Measurements from ENCODE around the gene MOCS3. TPM values are rescaled to one million over a fixed set of nuclear protein-coding genes. Genes with fewer than 3 reads are reported as not detected.
"Not testable (repeated sequence)": the region's sequence is repeated elsewhere in the genome, so short reads cannot be mapped to it uniquely, and the experiment has no call there.

Gene MOCS3
- total RNA-seq, 1 experiment from 2014 or later = 5.5 TPM

DNA sequence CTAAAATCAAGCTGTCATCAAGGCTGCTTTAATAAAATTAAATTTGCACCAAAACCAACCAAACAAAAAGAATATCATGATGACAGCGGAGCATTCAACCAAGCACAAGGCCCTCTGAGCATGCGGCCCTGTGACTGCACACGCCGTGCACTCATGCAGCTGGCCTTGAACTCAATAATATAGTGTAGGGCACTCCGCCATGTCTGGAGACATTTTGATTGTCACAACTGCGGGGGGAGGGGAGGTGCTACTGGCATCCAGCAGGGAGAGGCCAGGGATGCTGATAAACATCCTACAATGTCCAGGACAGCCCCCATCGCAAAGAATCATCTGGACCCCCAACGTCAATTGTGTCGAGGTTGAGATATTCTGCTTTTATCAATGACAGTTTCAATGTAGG is 9.7 kb downstream of the MOCS3 start:
- Histone ChIP-seq H3K79me2 (ENCODE audit: low read length) (no peaks in the 10 kb centered on the region), H2AFZ (ENCODE audit: low read length) (no peak overlapping the region), H3K9me3 (ENCODE audit: low read length) (no peaks in the 10 kb centered on the region), H3K27ac (ENCODE audit: low read length) (no peak overlapping the region), H3K4me1 (ENCODE audit: low read length) (peaks cover 3% of the 10 kb centered on the region), H3K9ac (ENCODE audit: low read length) (no peak overlapping the region), H3K4me2 (ENCODE audit: low read depth, low read length, poor library complexity, severe bottlenecking) (no peak overlapping the region), H3K36me3 (ENCODE audit: insufficient read depth, low read length) (no peaks in the 10 kb centered on the region), H3K27me3 (ENCODE audit: low read length) (no peaks in the 10 kb centered on the region), H3K9me2 (replicated peaks; ENCODE audit: insufficient read depth, low read length) (no peaks in the 10 kb centered on the region), H4K20me1 (ENCODE audit: insufficient read depth, low read depth, low read length) (no peaks in the 10 kb centered on the region), H3K4me3 (ENCODE audit: low read length) (no peak overlapping the region)
- no peak for DNase-seq

DNA sequence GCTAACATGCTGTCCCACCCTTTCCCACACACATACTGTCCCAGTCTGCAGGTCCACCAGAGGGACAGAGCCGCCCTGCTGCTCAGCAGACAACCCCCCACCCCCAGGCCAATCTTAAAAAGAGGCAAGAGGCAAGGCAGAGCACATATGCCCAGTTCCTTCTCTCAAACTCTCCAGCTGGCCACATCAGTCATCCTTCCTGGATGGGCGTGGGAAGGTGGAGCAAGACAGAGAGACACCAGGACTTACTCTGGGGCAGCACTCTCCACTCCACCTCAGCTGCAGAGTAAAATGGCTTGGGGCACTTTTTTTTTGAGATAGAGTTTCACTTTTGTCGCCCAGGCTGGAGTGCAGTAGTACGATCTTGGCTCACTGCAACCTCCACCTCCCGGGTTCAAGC is 10.8 kb downstream of the MOCS3 start:
- DNase-seq = no peak
- H3K9ac ChIP-seq (ENCODE audit: low read length) = no peak overlapping the region
- H3K79me2 ChIP-seq (ENCODE audit: low read length) = no peaks in the 10 kb centered on the region
- no peak overlapping the region for H3K4me3 ChIP-seq (ENCODE audit: low read length)
- H3K9me3 ChIP-seq (ENCODE audit: low read length) = no peaks in the 10 kb centered on the region
- H3K27me3 ChIP-seq (ENCODE audit: low read length) = no peaks in the 10 kb centered on the region
- no peak overlapping the region for H2AFZ ChIP-seq (ENCODE audit: low read length)
- no peak overlapping the region for H3K4me2 ChIP-seq (ENCODE audit: low read depth, low read length, poor library complexity, severe bottlenecking)
- no peak overlapping the region for H3K27ac ChIP-seq (ENCODE audit: low read length)
- no peaks in the 10 kb centered on the region for H4K20me1 ChIP-seq (ENCODE audit: insufficient read depth, low read depth, low read length)
- H3K36me3 ChIP-seq (ENCODE audit: insufficient read depth, low read length) = no peaks in the 10 kb centered on the region
- no peaks in the 10 kb centered on the region for H3K4me1 ChIP-seq (ENCODE audit: low read length)
- no peaks in the 10 kb centered on the region for H3K9me2 ChIP-seq (replicated peaks; ENCODE audit: insufficient read depth, low read length)

DNA sequence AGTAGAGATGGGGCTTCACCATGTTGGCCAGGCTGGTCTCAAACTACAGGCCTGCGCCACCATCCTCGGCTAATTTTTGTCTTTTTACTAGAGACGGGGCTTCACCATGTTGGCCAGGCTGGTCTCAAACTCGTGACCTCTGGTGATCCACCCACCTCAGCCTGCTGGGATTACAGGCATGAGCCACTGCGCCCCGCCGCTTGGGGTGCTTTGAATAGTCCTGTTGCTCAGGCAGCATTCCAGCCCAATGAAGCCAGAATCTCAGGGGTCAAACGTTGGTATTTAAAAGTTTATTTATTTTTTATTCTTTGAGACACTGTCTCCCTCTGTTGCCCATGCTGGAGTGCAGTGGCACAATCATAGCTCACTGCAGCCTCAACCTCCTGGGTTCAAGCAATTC is 11.3 kb downstream of the MOCS3 start:
- Histone ChIP-seq H3K4me2 (ENCODE audit: low read depth, low read length, poor library complexity, severe bottlenecking) (no peak overlapping the region), H3K36me3 (ENCODE audit: insufficient read depth, low read length) (no peaks in the 10 kb centered on the region), H4K20me1 (ENCODE audit: insufficient read depth, low read depth, low read length) (no peaks in the 10 kb centered on the region), H3K9me3 (ENCODE audit: low read length) (no peaks in the 10 kb centered on the region), H3K4me3 (ENCODE audit: low read length) (no peak overlapping the region), H2AFZ (ENCODE audit: low read length) (no peak overlapping the region), H3K27ac (ENCODE audit: low read length) (no peak overlapping the region), H3K4me1 (ENCODE audit: low read length) (no peaks in the 10 kb centered on the region), H3K79me2 (ENCODE audit: low read length) (no peaks in the 10 kb centered on the region), H3K9ac (ENCODE audit: low read length) (no peak overlapping the region), H3K27me3 (ENCODE audit: low read length) (no peaks in the 10 kb centered on the region), H3K9me2 (replicated peaks; ENCODE audit: insufficient read depth, low read length) (no peaks in the 10 kb centered on the region)
- no peak for DNase-seq

- H3K9me2 ChIP-seq (replicated peaks; ENCODE audit: insufficient read depth, low read length) = no peaks in the 10 kb centered on the region
- H3K27me3 ChIP-seq (ENCODE audit: low read length) = no peaks in the 10 kb centered on the region
- DNase-seq = no peak
Observed at GRCh38 chr20:50975701-50976330, 17.2 kb downstream of the MOCS3 start.

DNA sequence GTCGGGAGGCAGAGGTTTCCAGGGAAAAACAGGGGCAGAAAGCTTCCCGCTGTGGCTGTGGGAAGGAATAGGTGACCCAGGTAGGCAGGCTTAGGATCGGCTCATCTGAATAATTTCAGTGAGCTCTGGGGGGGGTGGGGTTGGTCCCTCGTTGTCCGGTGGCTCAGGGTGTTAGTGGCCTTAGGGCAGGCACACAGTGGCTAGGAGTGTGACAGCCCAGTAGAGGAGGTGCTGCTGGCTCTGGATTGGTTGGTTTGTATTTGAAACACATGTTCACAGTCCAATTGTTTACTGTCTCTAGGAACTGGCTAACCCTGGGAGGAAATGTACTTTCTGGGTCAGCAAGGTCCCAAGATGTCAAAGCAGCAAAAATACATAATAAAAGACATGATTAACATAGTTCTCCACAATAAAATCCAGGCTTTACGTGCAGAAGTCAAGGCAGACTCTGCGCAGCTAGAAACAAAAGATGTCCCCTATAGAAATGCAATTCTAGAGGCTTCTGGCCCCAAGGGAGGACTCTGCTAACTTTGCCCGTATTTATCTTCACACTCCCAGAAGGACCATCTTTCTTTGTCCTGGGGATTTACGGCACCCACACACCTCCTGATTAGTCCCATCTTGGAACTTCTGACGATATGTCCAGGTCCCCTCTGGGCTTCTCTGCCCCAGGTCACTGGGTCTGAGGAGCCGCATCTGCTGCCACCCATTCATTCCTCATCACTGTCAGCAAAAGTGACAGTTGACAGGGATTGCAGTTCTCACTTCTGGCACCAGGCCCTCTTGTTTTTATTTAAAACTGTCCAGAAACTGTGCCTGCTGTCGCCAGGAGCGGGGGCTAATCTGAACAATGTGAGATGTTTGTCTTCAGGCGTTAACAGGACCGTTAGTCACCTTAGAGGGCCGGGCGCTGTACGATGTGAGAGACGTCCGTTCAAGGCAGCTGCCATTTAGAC is 18.7 kb downstream of the MOCS3 start:
- Histone ChIP-seq H3K27me3 (ENCODE audit: low read length) (no peaks in the 10 kb centered on the region), H3K9ac (ENCODE audit: low read length) (no peak overlapping the region), H2AFZ (ENCODE audit: low read length) (no peak overlapping the region), H4K20me1 (ENCODE audit: insufficient read depth, low read depth, low read length) (no peaks in the 10 kb centered on the region), H3K9me2 (replicated peaks; ENCODE audit: insufficient read depth, low read length) (no peaks in the 10 kb centered on the region), H3K27ac (ENCODE audit: low read length) (no peak overlapping the region), H3K9me3 (ENCODE audit: low read length) (no peaks in the 10 kb centered on the region), H3K4me1 (ENCODE audit: low read length) (peaks cover 3% of the 10 kb centered on the region; the same call in 1 of the 2 replicates), H3K4me2 (ENCODE audit: low read depth, low read length, poor library complexity, severe bottlenecking) (no peak overlapping the region), H3K4me3 (ENCODE audit: low read length) (no peak overlapping the region), H3K36me3 (ENCODE audit: insufficient read depth, low read length) (no peaks in the 10 kb centered on the region), H3K79me2 (ENCODE audit: low read length) (no peaks in the 10 kb centered on the region)
- DNase-seq = no peak

More at GRCh38 chr20:50975701-50976330, 17.2 kb downstream of the MOCS3 start:
- Histone ChIP-seq H3K4me2 (ENCODE audit: low read depth, low read length, poor library complexity, severe bottlenecking) (no peak overlapping the region), H2AFZ (ENCODE audit: low read length) (no peak overlapping the region), H3K36me3 (ENCODE audit: insufficient read depth, low read length) (no peaks in the 10 kb centered on the region), H3K9me3 (ENCODE audit: low read length) (no peaks in the 10 kb centered on the region), H3K9ac (ENCODE audit: low read length) (no peak overlapping the region), H4K20me1 (ENCODE audit: insufficient read depth, low read depth, low read length) (no peaks in the 10 kb centered on the region), H3K27ac (ENCODE audit: low read length) (no peak overlapping the region), H3K79me2 (ENCODE audit: low read length) (no peaks in the 10 kb centered on the region), H3K4me3 (ENCODE audit: low read length) (no peak overlapping the region), H3K4me1 (ENCODE audit: low read length) (no peaks in the 10 kb centered on the region)

GRCh38 chr20:50978533-50978932 is 19.9 kb downstream of the MOCS3 start:
- not testable (repeated sequence) for H3K9me3 ChIP-seq (ENCODE audit: low read length); DNase-seq; H2AFZ ChIP-seq (ENCODE audit: low read length); H3K27ac ChIP-seq (ENCODE audit: low read length); H3K4me2 ChIP-seq (ENCODE audit: low read depth, low read length, poor library complexity, severe bottlenecking); H3K36me3 ChIP-seq (ENCODE audit: insufficient read depth, low read length); H3K4me3 ChIP-seq (ENCODE audit: low read length); H3K27me3 ChIP-seq (ENCODE audit: low read length); H3K79me2 ChIP-seq (ENCODE audit: low read length); H3K4me1 ChIP-seq (ENCODE audit: low read length); H3K9ac ChIP-seq (ENCODE audit: low read length); H4K20me1 ChIP-seq (ENCODE audit: insufficient read depth, low read depth, low read length); H3K9me2 ChIP-seq (replicated peaks; ENCODE audit: insufficient read depth, low read length)

DNA sequence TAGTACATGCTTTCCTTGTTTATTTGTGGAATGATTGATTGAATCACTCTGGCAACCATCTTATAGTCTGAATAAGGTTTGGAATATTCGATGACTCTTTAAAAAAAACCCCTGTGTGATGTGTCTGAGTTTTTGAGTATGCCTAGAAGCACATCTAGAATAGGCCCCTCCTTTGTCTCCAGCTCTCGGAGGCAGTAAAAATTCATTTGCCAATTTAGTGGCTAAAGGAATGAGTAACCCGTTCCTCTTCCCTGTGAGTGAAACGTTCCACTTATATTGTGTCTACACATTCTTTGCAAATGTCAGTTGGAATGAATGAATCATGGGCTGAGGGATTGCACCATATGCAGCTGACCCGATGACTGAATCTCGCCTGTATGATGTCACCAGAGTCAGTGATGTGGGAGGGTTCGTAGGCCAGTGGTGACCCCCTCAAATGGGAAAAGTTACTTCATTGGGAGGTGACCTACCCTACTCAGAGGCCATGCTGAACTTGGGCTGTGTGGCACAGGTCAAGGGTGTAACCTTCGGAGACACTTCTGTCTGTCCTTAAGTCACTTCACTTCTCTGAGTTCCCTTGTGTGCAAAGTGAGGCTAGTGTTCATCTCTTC is 21.6 kb downstream of the MOCS3 start:
- Histone ChIP-seq H2AFZ (ENCODE audit: low read length) (no peak overlapping the region), H3K9me3 (ENCODE audit: low read length) (no peaks in the 10 kb centered on the region), H3K9me2 (replicated peaks; ENCODE audit: insufficient read depth, low read length) (no peaks in the 10 kb centered on the region), H3K27ac (ENCODE audit: low read length) (no peak overlapping the region), H3K79me2 (ENCODE audit: low read length) (no peaks in the 10 kb centered on the region), H3K4me1 (ENCODE audit: low read length) (peaks cover 8% of the 10 kb centered on the region), H3K9ac (ENCODE audit: low read length) (no peak overlapping the region), H3K4me3 (ENCODE audit: low read length) (no peak overlapping the region), H3K36me3 (ENCODE audit: insufficient read depth, low read length) (no peaks in the 10 kb centered on the region), H4K20me1 (ENCODE audit: insufficient read depth, low read depth, low read length) (no peaks in the 10 kb centered on the region), H3K27me3 (ENCODE audit: low read length) (no peaks in the 10 kb centered on the region), H3K4me2 (ENCODE audit: low read depth, low read length, poor library complexity, severe bottlenecking) (no peak overlapping the region)
- DNase-seq = no peak
